CD4-positive, alpha-beta memory T cell (primary cell): Measurements from ENCODE around the gene ZBTB46. TPM values are rescaled to one million over a fixed set of nuclear protein-coding genes. Genes with fewer than 3 reads are reported as not detected.

ENCODE experiments used
- CTCF ChIA-PET: fragments of 350-600 bp; sonication (Branson Sonifier 250); formaldehyde crosslinking; loops from one replicate; lab custom pipeline; 2021; ENCODE audit warnings: inconsistent platforms; ENCODE audit not compliant: partially characterized antibody; lab: Charles Lee
- POLR2A ChIA-PET: fragments of 350-600 bp; sonication (Branson Sonifier 250); formaldehyde crosslinking; loops from one replicate; lab custom pipeline; 2021; ENCODE audit not compliant: partially characterized antibody; lab: Charles Lee
- DNase-seq, 5 donors: peaks; one replicate each; pipeline versions ENCODE4 v3.0.0 to v3.0.0-alpha.2; 2020 to 2022; ENCODE audit warnings: mixed read lengths in 1 of 5
- H3K27ac ChIP-seq: one replicate; pipeline ENCODE4 v1.7.0; 2013; ENCODE audit warnings: low read depth, low read length
- H3K27me3 ChIP-seq: 2 replicates; pipeline ENCODE4 v1.7.0; 2013; ENCODE audit warnings: mild to moderate bottlenecking, low read length, moderate library complexity; ENCODE audit not compliant: insufficient read depth
- H3K36me3 ChIP-seq: 2 replicates; pipeline ENCODE4 v1.7.0; 2013; ENCODE audit warnings: mild to moderate bottlenecking, low read length, moderate library complexity; ENCODE audit not compliant: insufficient read depth
- H3K4me1 ChIP-seq: 2 replicates; pipeline ENCODE4 v1.7.0; 2013; ENCODE audit warnings: mild to moderate bottlenecking, low read length, moderate library complexity; ENCODE audit not compliant: insufficient read depth
- H3K4me3 ChIP-seq, 2 donors: one replicate each; pipeline ENCODE4 v1.7.0; 2013; ENCODE audit warnings: low read length in 2 of 2, mild to moderate bottlenecking in 1 of 2
- H3K9me3 ChIP-seq, 2 donors: one replicate each; pipeline ENCODE4 v1.7.0; 2013; ENCODE audit warnings: low read length in 2 of 2, control low read depth in 1 of 2; ENCODE audit not compliant: control insufficient read depth in 1 of 2
- H3K27ac Mint-ChIP-seq, 7 donors: one replicate each; pipeline ENCODE4 v1.8.0; 2020 to 2021; ENCODE audit warnings: mixed read lengths in 7 of 7, mild to moderate bottlenecking in 6 of 7, inconsistent platforms in 3 of 7, moderate library complexity in 3 of 7
- H3K27me3 Mint-ChIP-seq, 2 donors: one replicate each; pipeline ENCODE4 v1.8.0; 2020 to 2021; ENCODE audit warnings: mixed read lengths in 2 of 2
- H3K36me3 Mint-ChIP-seq, 2 donors: one replicate each; pipeline ENCODE4 v1.8.0; 2020 to 2021; ENCODE audit warnings: mixed read lengths in 2 of 2, inconsistent platforms in 1 of 2, mild to moderate bottlenecking in 1 of 2
- H3K4me1 Mint-ChIP-seq, 4 donors: one replicate each; pipeline ENCODE4 v1.8.0; 2020 to 2021; ENCODE audit warnings: mixed read lengths in 4 of 4, mild to moderate bottlenecking in 1 of 4
- H3K4me3 Mint-ChIP-seq, 8 donors: one replicate each; pipeline ENCODE4 v1.8.0; 2020 to 2021; ENCODE audit warnings: mixed read lengths in 8 of 8, mild to moderate bottlenecking in 7 of 8, moderate library complexity in 6 of 8, inconsistent platforms in 3 of 8
- H3K9me3 Mint-ChIP-seq, 8 donors: one replicate each; pipeline ENCODE4 v1.8.0; 2020 to 2021; ENCODE audit warnings: mixed read lengths in 8 of 8, mild to moderate bottlenecking in 5 of 8, inconsistent platforms in 3 of 8, moderate library complexity in 1 of 8
- intact Hi-C: fragments of 100-400 bp; cut with micrococcal nuclease; formaldehyde crosslinking; loops from one replicate; pipeline ENCODE4 v1.15.1; 2023
- polyA plus RNA-seq, 2 donors: library from polyadenylated mRNA; unstranded; fragments of 300-500 nt; fragmentation: Illumina TruSeq; gene quantifications; one replicate each; pipeline ENCODE4 v1.2.3, GENCODE V29; 2021
- total RNA-seq, 2 experiments: library from RNA; stranded (reverse); gene quantifications; one replicate each; pipeline ENCODE4 v1.2.3, GENCODE V29; 2021

Gene ZBTB46
- total and polyA plus RNA-seq, 4 experiments from 2014 or later = 0.09 to 0.87 (median 0.28) TPM; not detected in 1

GRCh38 chr20:63837479-63837878 lies 6.4 kb upstream of the ZBTB46 start:
- no peaks in the 10 kb centered on the region for H3K9me3 ChIP-seq
- H3K36me3 Mint-ChIP-seq = no peaks in the 10 kb centered on the region

GRCh38 chr20:63836458-63837344 lies 5.6 kb upstream of the ZBTB46 start:
- Histone ChIP-seq H3K4me3 (no peak overlapping the region), H3K9me3 (no peaks in the 10 kb centered on the region), H3K36me3 (no peaks in the 10 kb centered on the region), H3K4me1 (no peaks in the 10 kb centered on the region), H3K27ac (no peak overlapping the region), H3K27me3 (no peaks in the 10 kb centered on the region)
- no peak for DNase-seq
- ChIA-PET POLR2A (no interaction called here), CTCF (no interaction called here)
- Mint-ChIP-seq H3K36me3 (no peaks in the 10 kb centered on the region), H3K27me3 (peaks cover 5% of the 10 kb centered on the region in 2 donors), H3K27ac (no peak overlapping the region), H3K4me3 (no peak overlapping the region), H3K4me1 (peaks cover 0 to 3% (median under 1%) of the 10 kb centered on the region in 4 donors), H3K9me3 (peaks cover 0 to 2% (median 0%) of the 10 kb centered on the region in 8 donors)
- intact Hi-C loops = no loop called here

More at GRCh38 chr20:63837479-63837878, 6.4 kb upstream of the ZBTB46 start:
- no peaks in the 10 kb centered on the region for H3K4me1 ChIP-seq
- Mint-ChIP-seq H3K27ac (no peak overlapping the region), H3K27me3 (peaks cover 8% of the 10 kb centered on the region in 2 donors), H3K9me3 (peaks cover 0 to 2% (median 0%) of the 10 kb centered on the region in 8 donors), H3K4me3 (no peak overlapping the region), H3K4me1 (peaks cover 1 to 10% (median 4%) of the 10 kb centered on the region in 4 donors)
- intact Hi-C loops = no loop called here
- CTCF ChIA-PET = no interaction called here
- no peaks in the 10 kb centered on the region for H3K36me3 ChIP-seq
- H3K27ac ChIP-seq = no peak overlapping the region
- POLR2A ChIA-PET = no interaction called here
- no peaks in the 10 kb centered on the region for H3K27me3 ChIP-seq
- no peak overlapping the region for H3K4me3 ChIP-seq
- no peak for DNase-seq

- no peak overlapping the region for H3K4me3 ChIP-seq
- no peaks in the 10 kb centered on the region for H3K36me3 Mint-ChIP-seq
- H3K9me3 ChIP-seq = no peaks in the 10 kb centered on the region
- POLR2A ChIA-PET = no interaction called here
- H3K27ac Mint-ChIP-seq = no peak overlapping the region
- no peaks in the 10 kb centered on the region for H3K4me1 ChIP-seq
- H3K36me3 ChIP-seq = no peaks in the 10 kb centered on the region
- H3K4me1 Mint-ChIP-seq = peaks cover 0 to 4% (median under 1%) of the 10 kb centered on the region in 4 donors
- peaks cover 0 to 2% (median 0%) of the 10 kb centered on the region in 8 donors for H3K9me3 Mint-ChIP-seq
- DNase-seq = no peak
- CTCF ChIA-PET = no interaction called here
- peak overlapping the region in 1 of 8 donors; percentile 35 for H3K4me3 Mint-ChIP-seq
- H3K27ac ChIP-seq = no peak overlapping the region
- H3K27me3 Mint-ChIP-seq = peaks cover 2 to 5% of the 10 kb centered on the region in 2 donors
- no peaks in the 10 kb centered on the region for H3K27me3 ChIP-seq
- intact Hi-C loops = no loop called here
Measured at GRCh38 chr20:63835021-63835858, 4.2 kb upstream of the ZBTB46 start.

GRCh38 chr20:63834491-63834880 lies 3.4 kb upstream of the ZBTB46 start:
- no peak overlapping the region for H3K27ac Mint-ChIP-seq
- ChIA-PET CTCF (no interaction called here), POLR2A (no interaction called here)
- H3K4me3 ChIP-seq = no peak overlapping the region
- intact Hi-C loops = no loop called here
- H3K36me3 ChIP-seq = no peaks in the 10 kb centered on the region
- DNase-seq = no peak
- H3K36me3 Mint-ChIP-seq = peaks cover 2 to 4% of the 10 kb centered on the region in 2 donors
- peaks cover 0 to 3% (median 0%) of the 10 kb centered on the region in 8 donors for H3K9me3 Mint-ChIP-seq
- H3K4me1 ChIP-seq = peaks cover 7% of the 10 kb centered on the region
- H3K9me3 ChIP-seq = no peaks in the 10 kb centered on the region
- peaks cover 7 to 11% (median 8%) of the 10 kb centered on the region in 4 donors for H3K4me1 Mint-ChIP-seq
- no peak overlapping the region for H3K4me3 Mint-ChIP-seq
- H3K27ac ChIP-seq = no peak overlapping the region
- peaks cover 8 to 11% of the 10 kb centered on the region in 2 donors for H3K27me3 Mint-ChIP-seq
- H3K27me3 ChIP-seq = peaks cover 7% of the 10 kb centered on the region

- Histone ChIP-seq H3K4me3 (no peak overlapping the region), H3K27me3 (peaks cover 12% of the 10 kb centered on the region), H3K36me3 (no peaks in the 10 kb centered on the region), H3K27ac (no peak overlapping the region), H3K9me3 (no peaks in the 10 kb centered on the region), H3K4me1 (peaks cover 10% of the 10 kb centered on the region)
- H3K27me3 Mint-ChIP-seq = peaks cover 10 to 17% of the 10 kb centered on the region in 2 donors
- H3K4me3 Mint-ChIP-seq = peak overlapping the region in 4 of 8 donors; percentile 10 to 69 (median 44)
- ChIA-PET CTCF (no interaction called here), POLR2A (no interaction called here)
- peaks cover 9 to 15% (median 10%) of the 10 kb centered on the region in 4 donors for H3K4me1 Mint-ChIP-seq
- H3K36me3 Mint-ChIP-seq = peaks cover 2 to 4% of the 10 kb centered on the region in 2 donors
- intact Hi-C loops = no loop called here
- peaks cover 0 to 3% (median 0%) of the 10 kb centered on the region in 8 donors for H3K9me3 Mint-ChIP-seq
- DNase-seq = no peak
- H3K27ac Mint-ChIP-seq = no peak overlapping the region
Measured at GRCh38 chr20:63833776-63834490, 2.9 kb upstream of the ZBTB46 start.

GRCh38 chr20:63831993-63832686 lies 1.1 kb upstream of the ZBTB46 start:
- intact Hi-C loops = no loop called here
- Mint-ChIP-seq H3K4me3 (peak overlapping the region in 2 of 8 donors; percentile 54 to 62), H3K27ac (no peak overlapping the region), H3K9me3 (peaks cover 0 to 3% (median 0%) of the 10 kb centered on the region in 8 donors), H3K27me3 (peaks cover 18 to 22% of the 10 kb centered on the region in 2 donors), H3K36me3 (peaks cover 2 to 4% of the 10 kb centered on the region in 2 donors), H3K4me1 (peaks cover 8 to 11% (median 10%) of the 10 kb centered on the region in 4 donors)
- DNase-seq = no peak
- ChIA-PET POLR2A (no interaction called here), CTCF (no interaction called here)
- peaks cover 18% of the 10 kb centered on the region for H3K27me3 ChIP-seq
- H3K27ac ChIP-seq = no peak overlapping the region
- no peak overlapping the region for H3K4me3 ChIP-seq
- H3K9me3 ChIP-seq = no peaks in the 10 kb centered on the region
- no peaks in the 10 kb centered on the region for H3K36me3 ChIP-seq
- H3K4me1 ChIP-seq = peaks cover 10% of the 10 kb centered on the region
